ENCODE data around the gene ARHGAP5.
"Not testable (repeated sequence)": the region's sequence is repeated elsewhere in the genome, so short reads cannot be mapped to it uniquely, and the experiment has no call there.

The ARHGAP5 gene

GRCh38 chr14:32110548-32110896 lies 33.4 kb downstream of the ARHGAP5 start:
- no peak for DNase-seq (ENCODE audit: low read depth, low spot score)

GRCh38 chr14:32121536-32121935 lies 44.4 kb downstream of the ARHGAP5 start:
- no peak for DNase-seq (ENCODE audit: low read depth, low spot score)

- no peak for DNase-seq (ENCODE audit: low read depth, low spot score)
These were observed 44.8 kb downstream of the ARHGAP5 start for GRCh38 chr14:32121948-32122347.

GRCh38 chr14:32126899-32127730 lies 50.0 kb downstream of the ARHGAP5 start:
- DNase-seq (ENCODE audit: low read depth, low spot score) = not testable (repeated sequence)

- DNase-seq (ENCODE audit: low read depth, low spot score) = not testable (repeated sequence)
These were observed 50.9 kb downstream of the ARHGAP5 start for GRCh38 chr14:32127731-32128654.

GRCh38 chr14:32128703-32129102 lies 51.6 kb downstream of the ARHGAP5 start:
- no peak for DNase-seq (ENCODE audit: low read depth, low spot score)

GRCh38 chr14:32129124-32129523 lies 52.0 kb downstream of the ARHGAP5 start:
- no peak for DNase-seq (ENCODE audit: low read depth, low spot score)

- DNase-seq (ENCODE audit: low read depth, low spot score) = not testable (repeated sequence)
These were observed 54.6 kb downstream of the ARHGAP5 start for GRCh38 chr14:32131689-32132088.

GRCh38 chr14:32134448-32135097 lies 57.5 kb downstream of the ARHGAP5 start:
- DNase-seq (ENCODE audit: low read depth, low spot score) = no peak

GRCh38 chr14:32136027-32136825 lies 59.1 kb downstream of the ARHGAP5 start:
- no peak for DNase-seq (ENCODE audit: low read depth, low spot score)

GRCh38 chr14:32137313-32137712 lies 60.2 kb downstream of the ARHGAP5 start:
- no peak for DNase-seq (ENCODE audit: low read depth, low spot score)

- no peak for DNase-seq (ENCODE audit: low read depth, low spot score)
These were observed 60.8 kb downstream of the ARHGAP5 start for GRCh38 chr14:32137892-32138291.

GRCh38 chr14:32142341-32142740 lies 65.2 kb downstream of the ARHGAP5 start:
- DNase-seq (ENCODE audit: low read depth, low spot score) = no peak

GRCh38 chr14:32142754-32143437 lies 65.8 kb downstream of the ARHGAP5 start:
- no peak for DNase-seq (ENCODE audit: low read depth, low spot score)

GRCh38 chr14:32150392-32150791 lies 73.3 kb downstream of the ARHGAP5 start:
- no peak for DNase-seq (ENCODE audit: low read depth, low spot score)

- DNase-seq (ENCODE audit: low read depth, low spot score) = no peak
These were observed 88.9 kb downstream of the ARHGAP5 start for GRCh38 chr14:32166029-32166428.

- no peak for DNase-seq (ENCODE audit: low read depth, low spot score)
These were observed 89.8 kb downstream of the ARHGAP5 start for GRCh38 chr14:32166924-32167323.

GRCh38 chr14:32167907-32168306 lies 90.8 kb downstream of the ARHGAP5 start:
- DNase-seq (ENCODE audit: low read depth, low spot score) = no peak

- DNase-seq (ENCODE audit: low read depth, low spot score) = no peak
These were observed 92.1 kb downstream of the ARHGAP5 start for GRCh38 chr14:32169191-32169590.

- no peak for DNase-seq (ENCODE audit: low read depth, low spot score)
These were observed 94.4 kb downstream of the ARHGAP5 start for GRCh38 chr14:32171469-32171868.
